ENCODE data around the gene NCOA3. TPM values are rescaled to one million over a fixed set of nuclear protein-coding genes. Genes with fewer than 3 reads are reported as not detected.

NCOA3 gene
- total RNA-seq, 1 donor from 2014 or later = 23.8 TPM

GRCh38 chr20:47482705-47483104, 19.0 kb upstream of the NCOA3 start:
- intact Hi-C loops (cut with micrococcal nuclease) = no loop called here
- Histone ChIP-seq H3K36me3 (no peaks in the 10 kb centered on the region), H3K4me1 (peaks cover 17% of the 10 kb centered on the region), H3K27ac (replicated peaks) (no peak overlapping the region), H3K27me3 (ENCODE audit: low read depth) (no peaks in the 10 kb centered on the region), H3K4me3 (no peak overlapping the region), H3K9me3 (replicated peaks) (no peaks in the 10 kb centered on the region)
- no peak for DNase-seq
- TF ChIP-seq CTCF (IDR thresholded peaks at IDR 0.05; ENCODE audit: borderline replicate concordance) = no peak

- no peaks in the 10 kb centered on the region for H3K36me3 ChIP-seq
- no peak overlapping the region for H3K4me3 ChIP-seq
- no peak for DNase-seq
- no peak for TF ChIP-seq CTCF (IDR thresholded peaks at IDR 0.05; ENCODE audit: borderline replicate concordance)
- no peaks in the 10 kb centered on the region for H3K9me3 ChIP-seq (replicated peaks)
- intact Hi-C loops (cut with micrococcal nuclease) = no loop called here
- no peaks in the 10 kb centered on the region for H3K27me3 ChIP-seq (ENCODE audit: low read depth)
- no peak overlapping the region for H3K27ac ChIP-seq (replicated peaks)
- H3K4me1 ChIP-seq = peaks cover 13% of the 10 kb centered on the region
Observed at GRCh38 chr20:47484303-47484702, 17.4 kb upstream of the NCOA3 start.

GRCh38 chr20:47487175-47487917, 14.3 kb upstream of the NCOA3 start:
- Histone ChIP-seq H3K36me3 (no peaks in the 10 kb centered on the region), H3K27ac (replicated peaks) (peak overlapping the region; percentile 63), H3K9me3 (replicated peaks) (no peaks in the 10 kb centered on the region), H3K4me1 (peaks cover 24% of the 10 kb centered on the region), H3K4me3 (no peak overlapping the region), H3K27me3 (ENCODE audit: low read depth) (no peaks in the 10 kb centered on the region)
- TF ChIP-seq CTCF (IDR thresholded peaks at IDR 0.05; ENCODE audit: borderline replicate concordance) = no peak
- no peak for DNase-seq
- intact Hi-C loops (cut with micrococcal nuclease) = no loop called here

GRCh38 chr20:47489448-47489872, 12.2 kb upstream of the NCOA3 start:
- Histone ChIP-seq H3K9me3 (replicated peaks) (no peaks in the 10 kb centered on the region), H3K4me3 (no peak overlapping the region), H3K36me3 (no peaks in the 10 kb centered on the region), H3K4me1 (peaks cover 45% of the 10 kb centered on the region), H3K27me3 (ENCODE audit: low read depth) (no peaks in the 10 kb centered on the region), H3K27ac (replicated peaks) (peak overlapping the region; percentile 60)
- TF ChIP-seq CTCF (IDR thresholded peaks at IDR 0.05; ENCODE audit: borderline replicate concordance) = no peak
- intact Hi-C loops (cut with micrococcal nuclease) = no loop called here
- no peak for DNase-seq

- intact Hi-C loops (cut with micrococcal nuclease) = no loop called here
- H3K4me3 ChIP-seq = no peak overlapping the region
Observed at GRCh38 chr20:47490795-47491194, 10.9 kb upstream of the NCOA3 start.

More at GRCh38 chr20:47490795-47491194, 10.9 kb upstream of the NCOA3 start:
- Histone ChIP-seq H3K36me3 (no peaks in the 10 kb centered on the region), H3K27ac (replicated peaks) (no peak overlapping the region), H3K4me1 (peaks cover 49% of the 10 kb centered on the region), H3K27me3 (ENCODE audit: low read depth) (no peaks in the 10 kb centered on the region), H3K9me3 (replicated peaks) (peaks cover 3% of the 10 kb centered on the region)
- no peak for DNase-seq
- no peak for TF ChIP-seq CTCF (IDR thresholded peaks at IDR 0.05; ENCODE audit: borderline replicate concordance)

All from left ventricle myocardium inferior (tissue), 1 donor.